ENCODE measurements around the gene WFDC5. TPM values are rescaled to one million over a fixed set of nuclear protein-coding genes. Genes with fewer than 3 reads are reported as not detected.

The WFDC5 gene
- total RNA-seq, 1 experiment from 2014 or later = not detected

DNA sequence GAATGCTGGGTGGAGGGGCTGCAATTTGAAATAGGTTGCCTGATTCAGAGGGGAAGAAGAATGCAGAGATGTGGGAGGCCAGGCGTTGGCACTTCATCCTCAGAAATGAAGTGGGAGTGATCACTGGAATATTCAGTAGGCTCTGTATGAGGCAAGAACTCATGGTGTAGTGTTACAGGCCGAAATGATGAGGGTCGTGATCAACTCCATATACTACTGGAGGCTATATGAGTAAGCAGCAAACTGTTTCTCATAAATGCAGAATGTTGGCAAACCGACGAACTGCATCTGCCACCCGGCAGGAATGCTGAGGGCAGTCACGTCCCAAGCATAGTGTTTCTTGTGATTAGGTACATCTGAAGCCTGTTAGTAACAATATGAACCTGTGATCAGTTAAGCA lies 26.7 kb downstream of the WFDC5 start:
- POLR2A ChIA-PET = no interaction called here
- peaks cover 11% of the 10 kb centered on the region for H3K4me1 Mint-ChIP-seq (ENCODE audit: low read depth, unreplicated experiment)
- H3K4me3 Mint-ChIP-seq (ENCODE audit: unreplicated experiment) = no peak overlapping the region
- no peaks in the 10 kb centered on the region for H3K36me3 ChIP-seq (ENCODE audit: control insufficient read depth, insufficient read depth, low read length)
- H3K4me3 ChIP-seq (ENCODE audit: low read depth, low read length) = no peak overlapping the region
- no peaks in the 10 kb centered on the region for H3K9me3 Mint-ChIP-seq (ENCODE audit: unreplicated experiment)
- H3K36me3 Mint-ChIP-seq (ENCODE audit: insufficient read depth, unreplicated experiment) = peaks cover 11% of the 10 kb centered on the region
- H3K27me3 ChIP-seq (replicated peaks; ENCODE audit: control insufficient read depth, insufficient read depth, low read length) = no peaks in the 10 kb centered on the region
- no peaks in the 10 kb centered on the region for H3K27me3 Mint-ChIP-seq (ENCODE audit: insufficient read depth, unreplicated experiment)
- H3K9me3 ChIP-seq = no peaks in the 10 kb centered on the region
- CTCF ChIA-PET = interaction anchor here (1.0 to 2.5 kb wide), 2 partner anchors 44 to 77 kb away, joined by 3 to 8 read pairs; no protein-coding TSS in a partner anchor
- TF ChIP-seq, protein P1, sequence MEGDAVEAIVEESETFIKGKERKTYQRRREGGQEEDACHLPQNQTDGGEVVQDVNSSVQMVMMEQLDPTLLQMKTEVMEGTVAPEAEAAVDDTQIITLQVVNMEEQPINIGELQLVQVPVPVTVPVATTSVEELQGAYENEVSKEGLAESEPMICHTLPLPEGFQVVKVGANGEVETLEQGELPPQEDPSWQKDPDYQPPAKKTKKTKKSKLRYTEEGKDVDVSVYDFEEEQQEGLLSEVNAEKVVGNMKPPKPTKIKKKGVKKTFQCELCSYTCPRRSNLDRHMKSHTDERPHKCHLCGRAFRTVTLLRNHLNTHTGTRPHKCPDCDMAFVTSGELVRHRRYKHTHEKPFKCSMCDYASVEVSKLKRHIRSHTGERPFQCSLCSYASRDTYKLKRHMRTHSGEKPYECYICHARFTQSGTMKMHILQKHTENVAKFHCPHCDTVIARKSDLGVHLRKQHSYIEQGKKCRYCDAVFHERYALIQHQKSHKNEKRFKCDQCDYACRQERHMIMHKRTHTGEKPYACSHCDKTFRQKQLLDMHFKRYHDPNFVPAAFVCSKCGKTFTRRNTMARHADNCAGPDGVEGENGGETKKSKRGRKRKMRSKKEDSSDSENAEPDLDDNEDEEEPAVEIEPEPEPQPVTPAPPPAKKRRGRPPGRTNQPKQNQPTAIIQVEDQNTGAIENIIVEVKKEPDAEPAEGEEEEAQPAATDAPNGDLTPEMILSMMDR (IDR thresholded peaks at IDR 0.05; ENCODE audit: insufficient read depth in 1 of 2, low read depth in 1 of 2, low read length in 1 of 2, severe bottlenecking in 1 of 2, unreplicated experiment in 1 of 2) = no peak
- H3K4me1 ChIP-seq = no peaks in the 10 kb centered on the region
- intact Hi-C loops (cut with micrococcal nuclease; ENCODE audit: unreplicated experiment) = no loop called here
- no peak for DNase-seq
- BruUV-seq (replicated peaks) = no TSS peak
- H3K27ac Mint-ChIP-seq (ENCODE audit: unreplicated experiment) = no peak overlapping the region

DNA sequence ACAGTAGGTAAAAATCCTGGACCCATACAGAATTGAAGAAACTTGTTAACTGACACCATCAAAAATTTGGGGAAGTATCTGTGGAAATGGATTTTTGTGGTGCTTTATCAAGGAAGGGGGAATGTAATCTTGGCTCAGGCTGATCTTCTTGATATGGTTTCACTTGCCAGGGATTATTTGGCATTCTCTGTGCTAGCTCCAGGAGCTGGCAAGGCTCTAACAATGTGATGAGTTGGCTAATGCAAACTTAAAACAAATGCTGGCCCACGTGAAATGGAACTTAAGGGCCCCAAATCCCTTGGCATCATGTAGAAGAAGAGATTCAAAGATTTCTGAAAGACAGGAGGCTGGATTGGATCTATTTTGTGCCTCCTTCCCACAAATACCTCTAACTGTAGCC lies 27.2 kb downstream of the WFDC5 start:
- Mint-ChIP-seq H3K9me3 (ENCODE audit: unreplicated experiment) (no peaks in the 10 kb centered on the region), H3K27ac (ENCODE audit: unreplicated experiment) (no peak overlapping the region), H3K36me3 (ENCODE audit: insufficient read depth, unreplicated experiment) (peaks cover 14% of the 10 kb centered on the region), H3K27me3 (ENCODE audit: insufficient read depth, unreplicated experiment) (no peaks in the 10 kb centered on the region), H3K4me3 (ENCODE audit: unreplicated experiment) (no peak overlapping the region), H3K4me1 (ENCODE audit: low read depth, unreplicated experiment) (peaks cover 11% of the 10 kb centered on the region)
- intact Hi-C loops (cut with micrococcal nuclease; ENCODE audit: unreplicated experiment) = no loop called here
- no peaks in the 10 kb centered on the region for H3K36me3 ChIP-seq (ENCODE audit: control insufficient read depth, insufficient read depth, low read length)
- H3K9me3 ChIP-seq = no peaks in the 10 kb centered on the region
- ChIA-PET POLR2A (no interaction called here), CTCF (interaction anchor here (1.0 to 2.5 kb wide), 3 partner anchors 23 to 77 kb away, joined by 3 to 8 read pairs (median 3); no protein-coding TSS in a partner anchor)
- TF ChIP-seq, protein P1 (IDR thresholded peaks at IDR 0.05; ENCODE audit: insufficient read depth in 1 of 2, low read depth in 1 of 2, low read length in 1 of 2, severe bottlenecking in 1 of 2, unreplicated experiment in 1 of 2) = no peak
- H3K27me3 ChIP-seq (replicated peaks; ENCODE audit: control insufficient read depth, insufficient read depth, low read length) = no peaks in the 10 kb centered on the region
- DNase-seq = no peak
- H3K4me1 ChIP-seq = no peaks in the 10 kb centered on the region
- H3K4me3 ChIP-seq (ENCODE audit: low read depth, low read length) = no peak overlapping the region
- BruUV-seq (replicated peaks) = no TSS peak

DNA sequence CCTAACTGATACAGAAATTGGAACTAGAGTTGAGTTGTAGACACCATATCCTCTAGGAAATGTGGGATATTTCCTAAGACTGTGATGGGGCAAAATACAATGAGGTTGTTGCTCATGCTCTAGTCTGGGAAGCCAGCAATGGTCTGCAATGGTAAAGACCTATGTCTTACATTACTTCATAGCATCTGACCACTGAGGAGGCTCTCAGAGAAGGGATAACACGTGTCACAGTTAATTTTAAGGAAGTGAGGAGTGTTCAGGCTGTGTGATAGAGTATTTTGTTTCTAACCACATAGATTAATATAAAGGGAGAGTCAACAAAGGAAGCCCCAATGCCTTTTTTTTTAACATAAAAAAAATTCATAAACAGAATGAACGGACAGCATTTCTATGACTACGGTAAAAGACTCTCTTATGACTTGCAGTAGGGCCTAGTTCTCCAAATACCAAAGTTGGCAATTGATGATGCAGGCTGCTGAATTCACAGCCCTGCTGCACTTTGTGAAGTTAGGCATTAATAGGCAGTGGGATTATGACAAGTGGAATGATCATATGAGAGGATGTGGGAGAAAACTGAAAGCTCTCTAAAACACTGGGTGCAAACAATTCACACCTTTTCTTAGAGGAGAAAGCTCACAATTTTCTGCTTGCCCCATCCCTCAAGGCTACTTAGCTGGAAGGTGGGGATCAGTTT lies 27.7 kb downstream of the WFDC5 start:
- no peak overlapping the region for H3K4me3 Mint-ChIP-seq (ENCODE audit: unreplicated experiment)
- POLR2A ChIA-PET = no interaction called here
- BruUV-seq (replicated peaks) = no TSS peak
- no peaks in the 10 kb centered on the region for H3K4me1 ChIP-seq
- peaks cover 11% of the 10 kb centered on the region for H3K4me1 Mint-ChIP-seq (ENCODE audit: low read depth, unreplicated experiment)
- no peak for DNase-seq
- CTCF ChIA-PET = interaction anchor here (0.9 to 2.5 kb wide), 5 partner anchors 8 to 76 kb away, joined by 3 to 8 read pairs (median 3); no protein-coding TSS in a partner anchor
- no peaks in the 10 kb centered on the region for H3K27me3 Mint-ChIP-seq (ENCODE audit: insufficient read depth, unreplicated experiment)
- TF ChIP-seq, protein P1 (IDR thresholded peaks at IDR 0.05; ENCODE audit: insufficient read depth in 1 of 2, low read depth in 1 of 2, low read length in 1 of 2, severe bottlenecking in 1 of 2, unreplicated experiment in 1 of 2) = no peak
- intact Hi-C loops (cut with micrococcal nuclease; ENCODE audit: unreplicated experiment) = no loop called here
- no peaks in the 10 kb centered on the region for H3K27me3 ChIP-seq (replicated peaks; ENCODE audit: control insufficient read depth, insufficient read depth, low read length)
- no peaks in the 10 kb centered on the region for H3K9me3 ChIP-seq
- H3K36me3 Mint-ChIP-seq (ENCODE audit: insufficient read depth, unreplicated experiment) = peaks cover 16% of the 10 kb centered on the region
- H3K36me3 ChIP-seq (ENCODE audit: control insufficient read depth, insufficient read depth, low read length) = no peaks in the 10 kb centered on the region
- H3K27ac Mint-ChIP-seq (ENCODE audit: unreplicated experiment) = no peak overlapping the region
- H3K9me3 Mint-ChIP-seq (ENCODE audit: unreplicated experiment) = no peaks in the 10 kb centered on the region
- H3K4me3 ChIP-seq (ENCODE audit: low read depth, low read length) = no peak overlapping the region

Data from Caco-2 (cell line).